HL-60 (cell line): ENCODE measurements around the gene EDEM1.
"Not testable (repeated sequence)": the region's sequence is repeated elsewhere in the genome, so short reads cannot be mapped to it uniquely, and the experiment has no call there.

Experiments
- DNase-seq, 2 experiments: peaks; one replicate each; pipeline ENCODE4 v3.0.0-alpha.2; 2010 to 2020; ENCODE audit warnings: low read depth in 1 of 2, low spot score in 1 of 2
- H3K27ac ChIP-seq: fragments of 250-450 bp; sonication (Bioruptor Pico); replicated peaks from 2 replicates; pipeline ENCODE4 v1.5.1; 2020; ENCODE audit warnings: mild to moderate bottlenecking, moderate library complexity
- H3K27me3 ChIP-seq: fragments of 250-450 bp; sonication (Bioruptor Pico); 2 replicates; pipeline ENCODE4 v1.5.1; 2021; ENCODE audit warnings: mild to moderate bottlenecking, moderate library complexity; ENCODE audit not compliant: insufficient read depth, poor library complexity, severe bottlenecking
- H3K4me3 ChIP-seq: replicated peaks from 2 replicates; pipeline ENCODE4 v1.5.1; 2011; ENCODE audit warnings: mild to moderate bottlenecking, control low read depth, low read length; ENCODE audit not compliant: insufficient read depth
- CTCF ChIP-seq: IDR thresholded peaks from one replicate; pipeline ENCODE4 v1.5.1; 2011; ENCODE audit warnings: low read length, control low read depth, inconsistent platforms; ENCODE audit not compliant: insufficient read depth
- GABPA ChIP-seq: IDR thresholded peaks from 2 replicates; pipeline ENCODE4 v1.6.1; 2012; ENCODE audit warnings: low read depth
- POLR2AphosphoS5 ChIP-seq: IDR thresholded peaks from 2 replicates; pipeline ENCODE4 v1.6.1; 2012; ENCODE audit warnings: low read depth
- SPI1 ChIP-seq: IDR thresholded peaks from 2 replicates; pipeline ENCODE4 v1.6.1; 2012; ENCODE audit warnings: low read depth, mild to moderate bottlenecking, borderline replicate concordance
- TF ChIP-seq, protein P1 (sequence below): IDR thresholded peaks from 2 replicates; pipeline ENCODE4 v1.6.1; 2012; ENCODE audit warnings: low read depth; ENCODE audit not compliant: insufficient replicate concordance

Gene EDEM1

GRCh38 chr3:5179036-5179435, 8.5 kb upstream of the EDEM1 start:
- not testable (repeated sequence) for H3K27me3 ChIP-seq, H3K4me3 ChIP-seq, H3K27ac ChIP-seq, DNase-seq

DNA sequence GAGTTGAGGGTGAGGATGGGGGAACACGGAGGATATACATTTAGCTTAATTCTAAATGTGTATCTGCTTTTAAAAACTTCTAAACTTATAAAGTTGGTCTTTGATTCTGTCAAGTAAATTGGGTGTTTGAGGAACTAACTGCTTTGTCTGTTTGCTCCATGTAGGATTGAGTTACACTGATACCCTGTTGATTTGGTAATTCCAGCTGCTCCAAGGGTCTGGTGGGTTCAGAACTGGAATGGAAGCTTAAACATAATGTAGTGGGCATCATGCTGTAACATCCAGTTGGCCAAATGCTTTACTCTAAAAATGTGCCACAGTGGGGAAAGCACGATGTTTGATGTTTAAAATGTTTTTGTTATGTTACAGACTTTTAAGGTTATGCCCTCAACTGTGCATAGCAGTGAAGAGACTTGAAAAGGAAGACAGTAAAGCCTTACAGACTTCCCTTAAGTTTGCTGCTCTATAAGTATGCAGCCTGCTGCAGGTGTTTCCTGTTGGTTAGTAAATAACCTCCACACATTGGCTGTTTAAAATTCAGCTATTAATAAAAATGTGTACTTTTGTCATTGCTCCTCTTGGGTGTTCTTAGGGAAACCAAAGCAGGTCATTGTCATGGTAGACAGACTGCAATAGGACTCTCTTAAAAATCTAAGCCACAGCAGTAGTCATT, 5.9 kb upstream of the EDEM1 start:
- Histone ChIP-seq H3K27ac (peak overlapping the region; percentile 95), H3K4me3 (no peak overlapping the region)
- TF ChIP-seq POLR2AphosphoS5 (peak; percentile 27; the same call in 1 of the 2 replicates), SPI1 (peak; percentile 63; the same call in 1 of the 2 replicates), GABPA (no peak)

DNA sequence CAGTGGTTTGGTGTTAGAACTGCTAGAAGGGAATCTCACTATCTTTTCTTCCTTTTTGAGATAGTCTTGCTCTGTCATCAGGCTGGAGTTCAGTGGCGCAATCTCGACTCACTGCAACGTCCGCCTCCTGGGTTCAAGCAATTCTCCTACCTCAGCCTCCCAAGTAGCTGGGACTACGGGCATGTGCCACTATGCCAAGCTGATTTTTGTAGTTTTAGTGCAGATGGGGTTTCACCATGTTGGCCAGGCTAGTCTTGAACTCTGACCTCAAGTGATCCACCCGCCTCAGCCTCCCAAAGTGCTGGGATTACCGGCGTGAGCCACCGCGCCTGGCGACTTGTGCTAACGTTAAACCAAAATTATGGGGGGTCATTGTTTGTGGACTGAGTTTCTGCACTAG, 3.8 kb upstream of the EDEM1 start:
- peak in 1 of 2 experiments; percentile 86 for DNase-seq
- not testable (repeated sequence) for H3K4me3 ChIP-seq, H3K27me3 ChIP-seq
- H3K27ac ChIP-seq = peak overlapping the region; percentile 95

More for the DNA sequence above, 5.9 kb upstream of the EDEM1 start:
- no peaks in the 10 kb centered on the region for H3K27me3 ChIP-seq
- peak in 1 of 2 experiments; percentile 60 for DNase-seq

DNA sequence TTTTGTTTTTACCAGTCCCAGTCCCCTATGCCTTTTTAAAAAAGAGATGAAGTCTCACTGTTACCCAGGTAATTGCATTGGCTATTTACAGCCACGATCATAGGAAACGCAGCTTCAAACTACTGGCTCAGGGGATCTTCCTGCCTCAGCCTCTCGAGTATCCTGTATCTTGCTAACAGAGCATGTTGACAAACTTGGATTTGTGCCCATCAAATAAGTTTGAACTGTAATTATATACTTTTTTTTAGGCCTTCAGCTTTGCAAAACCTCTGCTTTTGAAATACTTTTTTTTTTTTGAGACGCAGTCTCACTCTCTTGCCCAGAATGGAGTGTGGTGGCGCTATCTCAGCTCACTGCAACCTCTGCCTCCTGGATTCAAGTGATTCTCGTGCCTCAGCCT, 3.0 kb upstream of the EDEM1 start:
- H3K4me3 ChIP-seq = no peak overlapping the region
- H3K27me3 ChIP-seq = no peaks in the 10 kb centered on the region
- no peak for DNase-seq
- peak overlapping the region; percentile 95 for H3K27ac ChIP-seq
- TF ChIP-seq POLR2AphosphoS5 = no peak
- TF ChIP-seq, protein P1, sequence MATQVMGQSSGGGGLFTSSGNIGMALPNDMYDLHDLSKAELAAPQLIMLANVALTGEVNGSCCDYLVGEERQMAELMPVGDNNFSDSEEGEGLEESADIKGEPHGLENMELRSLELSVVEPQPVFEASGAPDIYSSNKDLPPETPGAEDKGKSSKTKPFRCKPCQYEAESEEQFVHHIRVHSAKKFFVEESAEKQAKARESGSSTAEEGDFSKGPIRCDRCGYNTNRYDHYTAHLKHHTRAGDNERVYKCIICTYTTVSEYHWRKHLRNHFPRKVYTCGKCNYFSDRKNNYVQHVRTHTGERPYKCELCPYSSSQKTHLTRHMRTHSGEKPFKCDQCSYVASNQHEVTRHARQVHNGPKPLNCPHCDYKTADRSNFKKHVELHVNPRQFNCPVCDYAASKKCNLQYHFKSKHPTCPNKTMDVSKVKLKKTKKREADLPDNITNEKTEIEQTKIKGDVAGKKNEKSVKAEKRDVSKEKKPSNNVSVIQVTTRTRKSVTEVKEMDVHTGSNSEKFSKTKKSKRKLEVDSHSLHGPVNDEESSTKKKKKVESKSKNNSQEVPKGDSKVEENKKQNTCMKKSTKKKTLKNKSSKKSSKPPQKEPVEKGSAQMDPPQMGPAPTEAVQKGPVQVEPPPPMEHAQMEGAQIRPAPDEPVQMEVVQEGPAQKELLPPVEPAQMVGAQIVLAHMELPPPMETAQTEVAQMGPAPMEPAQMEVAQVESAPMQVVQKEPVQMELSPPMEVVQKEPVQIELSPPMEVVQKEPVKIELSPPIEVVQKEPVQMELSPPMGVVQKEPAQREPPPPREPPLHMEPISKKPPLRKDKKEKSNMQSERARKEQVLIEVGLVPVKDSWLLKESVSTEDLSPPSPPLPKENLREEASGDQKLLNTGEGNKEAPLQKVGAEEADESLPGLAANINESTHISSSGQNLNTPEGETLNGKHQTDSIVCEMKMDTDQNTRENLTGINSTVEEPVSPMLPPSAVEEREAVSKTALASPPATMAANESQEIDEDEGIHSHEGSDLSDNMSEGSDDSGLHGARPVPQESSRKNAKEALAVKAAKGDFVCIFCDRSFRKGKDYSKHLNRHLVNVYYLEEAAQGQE = no peak
- no peak for TF ChIP-seq SPI1
- no peak for TF ChIP-seq GABPA
- no peak for TF ChIP-seq CTCF

DNA sequence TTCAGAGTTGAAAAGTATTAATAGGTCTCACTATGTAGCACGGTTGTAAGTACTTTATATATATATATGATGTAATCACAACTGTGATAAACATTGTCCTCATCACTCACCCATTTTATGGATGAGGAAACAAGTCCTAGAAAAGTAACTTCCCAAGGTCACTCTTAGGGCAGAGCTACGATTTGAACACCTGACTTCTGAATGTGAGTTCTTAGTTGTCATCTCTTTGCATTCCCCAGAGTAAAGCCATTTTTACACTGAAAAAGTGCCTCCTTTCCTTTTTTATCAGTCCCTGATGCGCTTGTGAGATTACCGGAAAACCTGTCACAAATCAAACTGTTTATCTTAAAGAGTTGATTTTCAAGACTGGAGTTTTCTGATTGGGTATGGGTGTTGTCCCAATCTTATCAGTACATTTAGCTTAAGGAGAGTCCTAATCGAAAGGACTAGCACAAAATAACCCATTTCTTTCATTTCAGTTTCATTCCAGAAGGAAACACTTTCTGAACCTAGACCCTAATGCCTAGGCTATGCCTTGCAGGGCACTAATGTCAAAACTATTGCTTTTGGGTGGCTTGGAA, 2.3 kb upstream of the EDEM1 start:
- H3K27ac ChIP-seq = peak overlapping the region; percentile 95
- no peaks in the 10 kb centered on the region for H3K27me3 ChIP-seq
- H3K4me3 ChIP-seq = no peak overlapping the region
- TF ChIP-seq SPI1 = no peak
- no peak for TF ChIP-seq POLR2AphosphoS5
- no peak for TF ChIP-seq GABPA
- no peak for TF ChIP-seq CTCF
- TF ChIP-seq, protein P1 = no peak
- DNase-seq = no peak
